Measurements from ENCODE around the gene SDF4. TPM values are rescaled to one million over a fixed set of nuclear protein-coding genes. Genes with fewer than 3 reads are reported as not detected.

The SDF4 gene
- total and polyA plus RNA-seq, 2 of the 4 experiments (the other 2 are of a cell fraction): 57.0 to 250 TPM

DNA sequence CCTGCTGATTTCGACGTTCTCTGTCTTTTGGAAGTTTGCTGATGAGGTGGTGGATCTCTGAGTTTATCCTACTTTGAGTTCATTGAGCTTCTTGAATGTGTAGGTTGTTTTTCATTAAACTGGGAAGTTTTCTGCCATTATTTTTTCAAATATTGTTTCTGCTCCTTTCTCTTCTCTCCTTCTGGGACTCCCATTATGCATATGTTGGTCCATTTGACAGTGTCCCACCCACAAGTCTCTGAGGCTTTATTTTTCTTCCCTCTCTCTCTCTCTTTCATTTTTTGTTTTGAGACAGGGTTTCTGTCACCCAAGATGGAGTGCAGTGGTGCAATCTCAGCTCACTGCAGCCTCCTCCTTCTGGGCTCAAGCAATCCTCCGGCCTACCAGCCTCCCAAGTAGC, 37.1 kb downstream of the SDF4 start:
- Histone ChIP-seq H3K9me1 (ENCODE audit: insufficient read depth, low read length) (no peaks in the 10 kb centered on the region), H2BK120ac (ENCODE audit: low read depth, low read length) (no peak overlapping the region), H2BK5ac (ENCODE audit: low read depth, low read length, poor library complexity, severe bottlenecking) (no peak overlapping the region), H3K9ac (ENCODE audit: low read depth, low read length) (no peak overlapping the region), H3K27ac (ENCODE audit: insufficient read depth, low read length) (no peak overlapping the region), H3K18ac (ENCODE audit: low read depth, low read length) (no peak overlapping the region), H3K4me1 (ENCODE audit: control insufficient read depth, insufficient read depth, low read length) (no peaks in the 10 kb centered on the region), H2AK5ac (ENCODE audit: low read depth, low read length) (no peak overlapping the region), H3K4ac (ENCODE audit: low read depth, low read length) (no peak overlapping the region), H2AFZ (replicated peaks; ENCODE audit: low read length, poor library complexity) (no peak overlapping the region), H3K9me3 (ENCODE audit: control insufficient read depth, insufficient read depth, low read length) (peaks cover 11% of the 10 kb centered on the region), H2BK15ac (ENCODE audit: low read depth, low read length) (no peak overlapping the region), H3K79me1 (ENCODE audit: low read depth in 1 of 2, low read length in 2 of 2) (no peaks in the 10 kb centered on the region), H4K5ac (ENCODE audit: low read depth, low read length) (no peak overlapping the region), H3K4me3 (ENCODE audit: insufficient read depth, low read depth, low read length) (no peak overlapping the region), H2BK20ac (ENCODE audit: low read depth, low read length) (no peak overlapping the region), H4K8ac (ENCODE audit: low read depth in 2 of 2, low read length in 2 of 2) (no peak overlapping the region), H3K36me3 (ENCODE audit: control insufficient read depth, insufficient read depth, low read length) (no peaks in the 10 kb centered on the region), H3K4me2 (ENCODE audit: low read depth, low read length) (no peak overlapping the region), H4K91ac (ENCODE audit: insufficient read depth, low read depth, low read length) (no peak overlapping the region), H3K23ac (ENCODE audit: low read depth, low read length) (no peak overlapping the region), H3K14ac (replicated peaks; ENCODE audit: low read depth, low read length) (no peak overlapping the region), H2AK9ac (replicated peaks; ENCODE audit: low read depth, low read length, poor library complexity) (no peak overlapping the region), H3K56ac (ENCODE audit: extremely low read depth, insufficient read depth, low read length) (no peak overlapping the region), H3K27me3 (ENCODE audit: control insufficient read depth, insufficient read depth, low read length) (no peaks in the 10 kb centered on the region), H4K20me1 (ENCODE audit: insufficient read depth, low read length) (no peaks in the 10 kb centered on the region)
- no TSS peak for BruUV-seq (replicated peaks)
- intact Hi-C loops (cut with micrococcal nuclease): no loop called here
- ATAC-seq (ENCODE audit: low read depth) (no peak), DNase-seq (peak; percentile 8)
- in situ Hi-C loops (cut with MboI; ENCODE audit: low sequenced_read_pairs): no loop called here
- ChIA-PET POLR2A (ENCODE audit: unreplicated experiment) (no interaction called here), CTCF (no interaction called here)
- dilution Hi-C loops (cut with HindIII; ENCODE audit: low sequenced_read_pairs, unreplicated experiment): no loop called here
- WGBS, 2 experiments (ENCODE audit: extremely low coverage in 2 of 2, insufficient read length in 1 of 2): no CpG with 5 or more reads among the region's 3 CpGs
- no peak for TF ChIP-seq MAFK (IDR thresholded peaks at IDR 0.05; ENCODE audit: low read depth, low read length)
- no peak for TF ChIP-seq BHLHE40 (IDR thresholded peaks at IDR 0.05; ENCODE audit: low read depth, low read length)

Data from IMR-90 (cell line).